HCT116 (cell line): ENCODE data around the gene ARMH1. TPM values are rescaled to one million over a fixed set of nuclear protein-coding genes. Genes with fewer than 3 reads are reported as not detected.

ENCODE experiments used
- ATAC-seq: fragments of 200-7000 bp; cut with Tn5 transposase; 2 replicates; pipeline ENCODE4 v1.9.1; 2020; ENCODE audit warnings: mild to moderate bottlenecking, moderate library complexity
- BruUV-seq: library from RNA; stranded (reverse); fragments of 400-500 nt; replicated peaks from 2 replicates; lab custom pipeline; 2021; lab: Mats Ljungman, UMichigan
- CTCF ChIA-PET: fragments of 300-600 bp; sonication (Branson Sonifier 250); formaldehyde crosslinking; loops from one replicate; lab custom pipeline; 2021; ENCODE audit warnings: antibody characterized with exemption; lab: Charles Lee
- POLR2A ChIA-PET: fragments of 300-600, 350-600 bp; sonication (Branson Sonifier 250); formaldehyde crosslinking; loops from one replicate; lab custom pipeline; 2021; ENCODE audit warnings: antibody characterized with exemption; lab: Charles Lee
- RAD21 ChIA-PET, 2 experiments: fragments of 300-600 bp; sonication (Branson Sonifier 250); formaldehyde crosslinking; loops; one replicate each; lab custom pipeline; 2023; ENCODE audit warnings: low total read pairs in 2 of 2; ENCODE audit not compliant: uncharacterized antibody in 2 of 2, unreplicated experiment in 2 of 2, low non-redundant PET in 1 of 2; lab: Charles Lee
- DNase-seq: peaks from one replicate; pipeline ENCODE4 v3.0.0-alpha.2; 2010; ENCODE audit warnings: low read depth, low spot score
- H2AFZ ChIP-seq: fragments of 200-600 bp; shearing (Covaris generic), sonication (generic); 2 replicates; pipeline ENCODE4 v1.6.1; 2017; ENCODE audit warnings: low read depth, mixed run types, mixed read lengths, antibody characterized with exemption, low read length; ENCODE audit not compliant: poor library complexity, severe bottlenecking
- H3K27ac ChIP-seq: 2 replicates; pipeline ENCODE4 v1.5.1; 2012; ENCODE audit warnings: low read depth, low read length
- H3K27me3 ChIP-seq: fragments of 200-600 bp; sonication (generic); 2 replicates; pipeline ENCODE4 v1.6.1; 2016; ENCODE audit warnings: mixed run types, low read length, mixed read lengths; ENCODE audit not compliant: insufficient read depth
- H3K36me3 ChIP-seq, 2 experiments: fragments of 200-500 bp in 1 of 2; fragments of 200-600 bp in 1 of 2; sonication (Bioruptor generic) in 1 of 2; sonication (generic) in 1 of 2; 2 replicates each; pipeline versions ENCODE4 v1.5.1 to v1.6.1; 2014 to 2016; ENCODE audit warnings: low read length in 2 of 2, inconsistent platforms in 1 of 2, mixed read lengths in 1 of 2, mixed run types in 1 of 2; ENCODE audit not compliant: insufficient read depth in 2 of 2, control insufficient read depth in 1 of 2
- H3K4me1 ChIP-seq, 2 experiments: fragments of 200-600 bp in 1 of 2; sonication (generic) in 1 of 2; 2 replicates each; pipeline versions ENCODE4 v1.5.1 to v1.6.1; 2012 to 2017; ENCODE audit warnings: low read length in 2 of 2, inconsistent platforms in 1 of 2, mild to moderate bottlenecking in 1 of 2, mixed read lengths in 1 of 2, mixed run types in 1 of 2, moderate library complexity in 1 of 2; ENCODE audit not compliant: insufficient read depth in 2 of 2, control insufficient read depth in 1 of 2
- H3K4me2 ChIP-seq: fragments of 200-600 bp; sonication (generic); 2 replicates; pipeline ENCODE4 v1.6.1; 2017; ENCODE audit warnings: mixed run types, low read length, mixed read lengths
- H3K4me3 ChIP-seq, 2 experiments: fragments of 200-600 bp in 1 of 2; sonication (generic) in 1 of 2; replicated peaks in 1 of 2; 2 replicates each; pipeline ENCODE4 v1.5.1; 2011 to 2016; ENCODE audit warnings: low read length in 2 of 2, control low read depth in 1 of 2, low read depth in 1 of 2, mild to moderate bottlenecking in 1 of 2, mixed read lengths in 1 of 2, mixed run types in 1 of 2
- H3K79me2 ChIP-seq: fragments of 200-600 bp; sonication (generic); 2 replicates; pipeline ENCODE4 v1.6.1; 2017; ENCODE audit warnings: mild to moderate bottlenecking, mixed run types, low read length, moderate library complexity, mixed read lengths; ENCODE audit not compliant: insufficient read depth
- H3K9ac ChIP-seq: fragments of 200-600 bp; sonication (generic); 2 replicates; pipeline ENCODE4 v1.6.1; 2016; ENCODE audit warnings: low read length, mixed read lengths
- H3K9me2 ChIP-seq: fragments of 200-600 bp; sonication (generic), shearing (Covaris generic); 2 replicates; pipeline ENCODE4 v1.6.1; 2017; ENCODE audit warnings: mixed run types, mild to moderate bottlenecking, moderate library complexity; ENCODE audit not compliant: insufficient read depth
- H3K9me3 ChIP-seq, 2 experiments: fragments of 200-500 bp in 1 of 2; fragments of 200-600 bp in 1 of 2; sonication (Bioruptor generic) in 1 of 2; sonication (generic) in 1 of 2; 2 replicates each; pipeline ENCODE4 v1.6.1; 2014 to 2017; ENCODE audit warnings: low read length in 2 of 2, mixed read lengths in 2 of 2, inconsistent platforms in 1 of 2, low read depth in 1 of 2, mild to moderate bottlenecking in 1 of 2, mixed run types in 1 of 2, moderate library complexity in 1 of 2; ENCODE audit not compliant: control insufficient read depth in 1 of 2, insufficient read depth in 1 of 2
- H4K20me1 ChIP-seq: fragments of 200-600 bp; sonication (generic), shearing (Covaris generic); 2 replicates; pipeline ENCODE4 v1.6.1; 2017; ENCODE audit warnings: mixed run types, mild to moderate bottlenecking, moderate library complexity; ENCODE audit not compliant: insufficient read depth
- ATF3 ChIP-seq: IDR thresholded peaks from 2 replicates; pipeline ENCODE4 v1.6.1; 2012
- CBX3 ChIP-seq: IDR thresholded peaks from 2 replicates; pipeline ENCODE4 v1.6.1; 2012; ENCODE audit warnings: low read depth
- CEBPB ChIP-seq: IDR thresholded peaks from 2 replicates; pipeline ENCODE4 v1.6.1; 2012; ENCODE audit warnings: low read depth
- CTCF ChIP-seq, 3 experiments: fragments of 200-600 bp in 1 of 3; sonication (generic) in 1 of 3; IDR thresholded peaks in 2 of 3; conservative IDR thresholded peaks in 1 of 3; 2 replicates each; pipeline ENCODE4 v1.5.1; 2012 to 2017; ENCODE audit warnings: low read depth in 2 of 3, low read length in 2 of 3, antibody characterized with exemption in 1 of 3, borderline replicate concordance in 1 of 3, control low read depth in 1 of 3, mild to moderate bottlenecking in 1 of 3, mixed read lengths in 1 of 3, mixed run types in 1 of 3, moderate library complexity in 1 of 3; ENCODE audit not compliant: insufficient read depth in 1 of 3
- EGR1 ChIP-seq: IDR thresholded peaks from 2 replicates; pipeline ENCODE4 v1.6.1; 2012; ENCODE audit warnings: low read depth
- ELF1 ChIP-seq: IDR thresholded peaks from 2 replicates; pipeline ENCODE4 v1.6.1; 2012; ENCODE audit warnings: low read depth, borderline replicate concordance
- SIN3A ChIP-seq: IDR thresholded peaks from 2 replicates; pipeline ENCODE4 v1.6.1; 2012; ENCODE audit warnings: low read depth
- SP1 ChIP-seq: IDR thresholded peaks from 2 replicates; pipeline ENCODE4 v1.6.1; 2012; ENCODE audit warnings: low read depth
- SRF ChIP-seq: IDR thresholded peaks from 2 replicates; pipeline ENCODE4 v1.6.1; 2012; ENCODE audit warnings: low read depth
- YY1 ChIP-seq: IDR thresholded peaks from 2 replicates; pipeline ENCODE4 v1.6.1; 2011; ENCODE audit warnings: low read length, low read depth, moderate library complexity, mild to moderate bottlenecking; ENCODE audit not compliant: insufficient replicate concordance; ENCODE audit errors: extremely low read depth
- ZBTB33 ChIP-seq: IDR thresholded peaks from 2 replicates; pipeline ENCODE4 v1.6.1; 2011; ENCODE audit warnings: mild to moderate bottlenecking, low read length, moderate library complexity; ENCODE audit not compliant: insufficient replicate concordance; ENCODE audit errors: extremely low read depth
- ZFX ChIP-seq: fragments of 450-650 bp; IDR thresholded peaks from 2 replicates; pipeline ENCODE4 v1.6.1; 2017
- ZNF274 ChIP-seq: fragments of 200-500 bp; sonication (Bioruptor generic); IDR thresholded peaks from 2 replicates; pipeline ENCODE4 v1.6.1; 2014; ENCODE audit warnings: mild to moderate bottlenecking, low read depth, low read length, inconsistent platforms
- intact Hi-C: fragments of 100-400 bp; cut with micrococcal nuclease; formaldehyde crosslinking; loops from 2 replicates; pipeline ENCODE4 v1.10.0; 2022
- total RNA-seq: library from RNA; stranded (reverse); gene quantifications from one replicate; pipeline ENCODE4 v1.2.1, GENCODE V29; 2021; ENCODE audit not compliant: unreplicated experiment

ARMH1 gene
- total RNA-seq, 1 experiment from 2014 or later: 3.2 TPM

- H3K4me1 ChIP-seq: peaks cover 23 to 47% of the 10 kb centered on the region in 2 experiments
- H3K27ac ChIP-seq: no peak overlapping the region
- H3K9ac ChIP-seq: no peak overlapping the region
- no peak overlapping the region for H3K4me3 ChIP-seq
- no TSS peak for BruUV-seq
- H3K9me2 ChIP-seq: no peaks in the 10 kb centered on the region
- H3K79me2 ChIP-seq: no peaks in the 10 kb centered on the region
- no peaks in the 10 kb centered on the region for H4K20me1 ChIP-seq
- ATAC-seq (no peak), DNase-seq (no peak)
- no peak overlapping the region for H2AFZ ChIP-seq
- POLR2A ChIA-PET: interaction anchor here (0.7 to 5.9 kb wide), 5 partner anchors 9 to 85 kb away, joined by 3 to 461 read pairs (median 39); partner anchors contain the start of gene RPS8
- H3K9me3 ChIP-seq: no peaks in the 10 kb centered on the region
- intact Hi-C loops: loop anchor here (5.0 kb wide), 3 partner anchors 279 to 759 kb away; partner anchors contain the start of genes HECTD3, TESK2 and UROD
- TF ChIP-seq SIN3A (no peak), CEBPB (no peak), CBX3 (no peak), EGR1 (no peak), SP1 (no peak), SRF (no peak), YY1 (no peak), ATF3 (no peak), ZBTB33 (no peak), ELF1 (no peak), CTCF (IDR thresholded peaks at IDR 0.05 in 2 of 3, conservative IDR thresholded peaks at IDR 0.05 in 1 of 3; ENCODE audit: borderline replicate concordance in 1 of 3, insufficient read depth in 1 of 3, low read depth in 2 of 3, low read length in 2 of 3) (no peak), ZNF274 (no peak), ZFX (no peak)
- TF ChIP-seq, all 23 proteins: peak for 0
- ChIA-PET RAD21 (no interaction called here), CTCF (no interaction called here)
- Histone ChIP-seq H3K27me3 (no peaks in the 10 kb centered on the region), H3K36me3 (no peaks in the 10 kb centered on the region), H3K4me2 (no peak overlapping the region)
Observed at GRCh38 chr1:44733784-44734183, 59.3 kb downstream of the ARMH1 start.
